HG03025 (cell line): Measurements from ENCODE around the gene CCL13.

Experiments used
- ATAC-seq: cut with Tn5 transposase; IDR thresholded peaks from one replicate; pipeline ENCODE4 v1.9.1; 2021; ENCODE audit warnings: mild to moderate bottlenecking, moderate library complexity; ENCODE audit not compliant: unreplicated experiment, low FRiP score

CCL13 gene

DNA sequence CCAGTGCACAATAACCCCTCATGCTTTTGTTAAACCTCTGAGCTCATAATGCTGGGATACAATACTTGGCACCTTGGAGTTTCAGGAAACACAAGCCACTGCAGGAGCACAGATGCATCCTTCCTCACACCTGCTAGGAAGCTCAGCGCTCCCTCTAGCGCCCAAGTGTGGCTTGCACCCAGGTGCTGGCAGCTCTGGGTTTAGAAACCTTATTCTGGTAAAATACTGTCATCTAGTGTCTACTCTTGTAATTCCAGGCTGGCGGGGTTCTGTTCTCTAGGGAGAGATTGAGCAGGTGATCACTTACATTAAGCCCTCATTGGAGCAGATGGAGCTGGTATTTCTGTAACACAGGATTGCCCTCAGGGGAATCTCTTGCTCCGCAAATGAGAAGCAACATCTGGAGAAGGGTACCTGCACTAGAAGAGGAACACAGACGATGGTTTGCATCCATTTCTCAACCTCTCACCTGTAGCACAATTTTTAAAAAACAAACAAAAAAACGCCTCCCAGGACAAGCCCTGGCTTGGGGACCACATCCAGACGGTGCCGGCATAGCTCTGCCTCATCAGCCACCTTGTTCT lies 5.3 kb downstream of the CCL13 start:
- no peak for ATAC-seq

DNA sequence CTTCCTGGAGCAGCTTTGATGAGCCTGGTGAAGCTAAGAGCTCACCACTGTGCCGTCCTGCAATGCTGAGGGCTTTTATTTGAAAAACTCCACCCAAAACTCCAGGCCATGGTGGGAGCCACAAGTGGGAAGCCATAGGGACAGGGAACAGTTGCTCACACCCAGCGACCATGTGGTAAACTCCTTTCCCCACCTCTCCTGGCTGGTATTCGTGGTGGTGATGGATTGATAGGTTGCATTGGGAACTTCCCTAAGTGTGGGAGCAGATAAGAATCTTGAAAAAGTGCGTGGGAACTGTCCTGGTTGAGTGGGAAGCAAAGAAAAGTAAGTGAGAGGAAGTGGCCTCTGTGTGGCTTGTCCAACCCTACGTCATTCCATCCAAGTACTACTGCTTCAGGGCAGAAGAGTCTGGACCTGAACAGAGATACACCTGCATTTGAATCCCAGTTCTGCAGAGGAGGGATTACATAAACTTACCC lies 6.9 kb downstream of the CCL13 start, which contains the start of gene CCL1:
Gene CCL1, minus strand, starts transcription at position 51 of the 479 bp plus-strand sequence. CDS start 72 bp downstream, outside the sequence.
- ATAC-seq, result no peak

DNA sequence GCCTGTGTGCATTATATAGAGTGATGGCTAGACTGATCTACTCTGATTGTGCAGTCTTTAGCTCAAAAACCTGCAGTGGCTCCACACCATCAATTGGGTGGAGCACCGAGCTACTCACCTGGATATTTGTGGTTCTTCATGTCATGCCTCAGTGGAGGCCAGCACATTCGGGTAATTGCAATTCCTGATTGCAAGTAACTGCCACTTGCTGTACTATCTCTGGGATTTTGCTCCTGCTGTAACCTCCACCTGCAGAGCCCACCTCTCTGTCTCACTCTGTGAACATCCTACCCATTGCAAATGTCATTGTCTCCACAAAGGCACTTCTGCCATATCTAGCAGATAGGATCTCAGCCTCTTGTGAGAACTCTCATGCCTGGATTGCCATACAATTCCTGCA lies 8.5 kb downstream of the CCL13 start:
- no peak for ATAC-seq

- no peak for ATAC-seq
Measured at GRCh38 chr17:34365340-34365739, 9.1 kb downstream of the CCL13 start.

DNA sequence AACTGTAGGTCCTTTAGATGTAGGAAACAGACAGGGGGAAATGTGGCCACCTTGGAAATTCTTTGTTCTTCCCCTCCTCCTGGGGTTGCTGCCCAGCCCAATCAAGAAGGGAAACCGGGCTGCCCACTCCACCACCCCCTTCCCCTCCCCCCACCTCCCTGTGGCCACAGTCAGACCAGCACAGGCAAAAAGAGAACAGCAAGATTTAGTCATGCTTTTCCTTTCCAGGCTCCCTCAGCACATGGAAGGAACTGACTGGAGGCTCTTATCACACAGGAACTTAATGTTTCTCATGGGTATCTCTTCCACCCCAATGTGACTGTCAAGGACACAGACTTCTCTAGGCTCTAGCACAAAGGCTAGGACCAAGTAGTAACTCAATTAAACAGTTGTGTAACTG lies 9.7 kb downstream of the CCL13 start:
- ATAC-seq, result no peak

DNA sequence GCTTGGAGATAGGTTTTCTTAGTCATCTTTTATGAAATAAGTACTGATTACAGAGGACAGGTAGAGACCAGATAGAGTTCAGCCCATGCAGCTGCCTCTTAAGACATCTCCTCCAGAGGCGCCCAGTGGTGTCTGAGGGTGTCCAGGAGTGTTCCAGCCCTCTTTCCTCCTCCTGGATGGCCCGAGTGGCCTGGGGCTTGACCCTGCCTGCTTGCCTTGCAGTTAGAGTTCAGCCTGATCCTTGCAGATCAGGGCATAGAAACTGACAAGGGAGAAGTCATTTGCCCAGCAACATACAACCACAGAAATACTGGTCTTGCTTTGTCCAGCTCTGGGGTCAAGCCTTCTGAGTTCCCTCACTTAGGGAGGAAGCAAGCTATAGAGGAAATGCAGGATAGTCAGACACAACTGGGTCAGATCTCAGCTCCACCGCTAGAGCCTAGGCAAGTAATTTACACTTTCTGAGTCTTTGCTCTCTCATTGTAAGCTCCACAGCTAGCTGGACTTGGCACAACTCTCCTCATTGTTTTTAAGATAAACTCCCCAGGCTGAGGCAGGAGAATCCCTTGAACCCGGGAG lies 10.3 kb downstream of the CCL13 start:
- no peak for ATAC-seq

- no peak for ATAC-seq
Measured at GRCh38 chr17:34367486-34368195, 11.4 kb downstream of the CCL13 start.

- ATAC-seq, result no peak
Measured at GRCh38 chr17:34368196-34368945, 12.1 kb downstream of the CCL13 start.

DNA sequence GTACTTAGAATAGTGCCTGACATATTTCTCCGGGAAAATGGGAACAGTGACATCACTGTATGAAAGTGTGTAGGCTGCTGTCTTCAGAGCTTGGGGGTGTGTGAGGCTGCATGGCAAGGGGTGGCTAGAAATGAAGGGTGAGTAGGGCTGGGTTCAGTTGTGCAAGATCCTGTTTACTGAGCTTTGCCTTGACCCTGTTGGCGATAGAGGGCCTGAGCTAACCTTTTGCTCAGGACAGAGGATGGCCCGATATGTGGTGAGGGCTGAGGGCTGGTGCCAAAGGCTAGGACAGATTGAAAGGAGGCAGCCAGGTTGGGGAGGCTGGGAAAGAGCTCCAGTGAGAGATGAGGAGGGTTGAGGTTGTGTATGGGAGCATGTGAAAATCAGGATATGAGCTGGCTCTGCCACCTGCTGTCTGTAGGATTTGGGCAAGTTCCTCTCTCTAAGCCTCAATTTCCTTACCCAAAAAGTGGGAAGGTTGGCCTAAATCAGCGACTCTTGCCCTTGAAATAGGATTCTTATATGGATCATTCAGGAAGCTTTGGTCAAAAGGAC lies 12.7 kb downstream of the CCL13 start:
- no peak for ATAC-seq

DNA sequence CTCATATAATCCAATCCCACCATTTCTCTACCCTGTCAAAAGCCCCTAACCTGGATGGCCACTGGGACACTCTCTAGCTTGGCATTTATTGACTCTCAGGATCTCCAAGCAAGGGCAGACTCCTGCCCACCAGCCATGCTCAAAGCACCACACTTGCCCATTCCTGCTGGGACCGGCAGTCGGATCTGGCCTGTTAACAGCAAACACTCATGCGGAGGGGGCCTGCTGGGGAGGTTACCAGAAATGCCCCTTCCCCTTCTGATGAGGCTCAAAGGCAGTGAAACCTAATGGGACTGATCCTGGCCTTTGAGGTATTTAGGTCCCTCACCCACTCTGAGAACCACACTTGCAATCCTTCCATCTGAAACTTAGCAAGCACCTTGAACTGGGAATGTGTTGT lies 13.3 kb downstream of the CCL13 start:
- ATAC-seq, result no peak

DNA sequence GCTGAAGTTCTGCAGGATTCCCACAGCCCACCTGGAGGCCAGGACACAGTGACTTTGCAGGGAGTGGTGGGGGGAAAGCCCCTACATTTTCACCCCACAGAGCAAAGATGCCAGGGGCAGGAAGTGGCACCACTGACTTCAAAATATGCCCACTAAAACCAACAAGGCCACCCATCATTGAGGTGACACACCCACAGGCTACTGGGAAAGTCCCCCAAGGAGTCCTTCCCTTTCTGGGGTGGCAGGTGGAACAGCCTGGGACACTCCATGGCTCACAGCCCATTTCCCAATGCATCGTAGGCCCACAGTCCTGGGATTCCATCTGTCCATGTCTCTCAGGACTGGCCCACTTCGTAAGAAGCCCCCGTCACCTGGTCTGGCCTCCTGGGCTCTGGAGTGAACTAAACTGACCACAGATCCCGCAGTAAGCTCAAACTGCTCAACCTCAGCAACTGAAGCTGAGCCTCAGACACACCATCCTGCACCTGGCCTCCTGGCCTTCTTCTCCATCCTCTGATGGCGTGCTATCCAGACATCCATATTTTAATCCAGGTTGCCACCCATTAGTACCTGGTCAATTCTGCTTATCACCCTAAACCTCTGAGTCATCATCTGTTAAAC lies 14.2 kb downstream of the CCL13 start:
- no peak for ATAC-seq

DNA sequence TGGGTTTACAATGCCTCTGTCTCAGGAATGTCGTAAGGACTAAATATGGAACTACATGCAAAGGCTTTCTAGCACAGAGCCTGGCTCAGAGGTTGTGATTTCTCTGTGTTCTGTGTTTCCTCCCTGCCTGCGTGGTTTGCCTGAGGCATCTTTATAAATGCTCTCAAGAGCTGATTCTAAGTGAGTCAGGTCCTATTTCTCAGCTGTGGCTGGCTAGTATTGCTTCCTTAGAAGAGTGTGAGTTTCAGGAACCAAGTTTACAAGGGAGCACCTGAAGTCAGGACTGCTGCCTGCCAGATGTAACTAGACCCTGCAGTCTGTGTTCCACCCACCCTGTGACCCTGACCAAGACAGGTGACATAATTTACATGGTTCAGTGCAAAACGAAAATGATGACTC lies 14.7 kb downstream of the CCL13 start:
- ATAC-seq, result no peak

- no peak for ATAC-seq
Measured at GRCh38 chr17:34371405-34372100, 15.3 kb downstream of the CCL13 start.

GRCh38 chr17:34374457-34374856 lies 18.2 kb downstream of the CCL13 start:
- no peak for ATAC-seq

- ATAC-seq, result no peak
Measured at GRCh38 chr17:34375426-34375997, 19.2 kb downstream of the CCL13 start.

DNA sequence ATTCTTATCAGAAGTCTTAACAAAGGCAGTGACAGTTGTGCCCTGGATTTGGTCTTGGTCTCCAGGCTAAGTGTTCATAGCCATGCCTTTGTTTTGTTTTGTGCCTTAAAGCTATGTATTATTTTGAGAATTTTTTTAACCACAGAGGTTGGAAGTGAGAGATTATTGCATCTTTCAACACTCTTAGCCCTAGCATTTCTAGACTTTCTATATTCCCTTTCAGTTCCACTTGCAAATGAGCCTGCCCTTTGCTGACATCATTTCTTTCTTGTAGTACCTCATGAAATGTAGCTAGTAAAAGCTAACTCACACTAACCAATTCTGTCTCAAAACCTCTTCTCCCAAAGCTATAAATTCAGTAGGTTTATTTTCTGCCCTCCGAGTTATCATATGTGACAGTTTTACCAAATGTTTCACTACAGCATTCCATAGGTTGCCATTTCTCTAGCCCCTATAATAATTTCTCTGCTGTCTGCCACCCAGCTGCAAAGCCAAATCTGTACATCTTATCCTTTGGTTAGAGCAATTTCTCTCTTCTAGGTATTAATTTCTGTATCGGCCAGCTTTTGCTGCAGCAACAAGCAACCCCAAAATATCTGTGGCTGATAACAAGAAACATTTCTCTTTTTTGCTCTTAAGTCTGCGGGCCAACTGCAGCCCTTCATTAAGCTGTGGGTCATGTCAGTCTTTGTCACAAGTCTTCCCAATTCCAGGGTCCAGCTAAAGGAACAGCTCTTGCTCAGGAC lies 21.0 kb downstream of the CCL13 start:
- ATAC-seq, result no peak

GRCh38 chr17:34378664-34379101 lies 22.4 kb downstream of the CCL13 start:
- no peak for ATAC-seq

GRCh38 chr17:34379868-34380267 lies 23.6 kb downstream of the CCL13 start:
- ATAC-seq, result no peak
